Mesenchymal stem cell (in vitro differentiated cells and primary cell): ENCODE measurements around the gene BPIFB1.

Experiments used
- DNase-seq: peaks from one replicate; pipeline ENCODE4 v3.0.0-alpha.2; 2013
- H2AFZ ChIP-seq: one replicate; pipeline ENCODE4 v1.6.1; 2013; ENCODE audit warnings: low read depth, mild to moderate bottlenecking, control low read depth, inconsistent platforms, low read length, moderate library complexity
- H2AK5ac ChIP-seq: 2 replicates; pipeline ENCODE4 v1.6.1; 2013; ENCODE audit warnings: low read length, moderate library complexity, mild to moderate bottlenecking, inconsistent platforms; ENCODE audit not compliant: severe bottlenecking
- H2BK120ac ChIP-seq: one replicate; pipeline ENCODE4 v1.6.1; 2013; ENCODE audit warnings: low read depth, mild to moderate bottlenecking, inconsistent platforms, low read length, moderate library complexity
- H2BK12ac ChIP-seq, 2 experiments: one replicate each; pipeline ENCODE4 v1.6.1; 2013; ENCODE audit warnings: inconsistent platforms in 2 of 2, low read length in 2 of 2, mild to moderate bottlenecking in 2 of 2, moderate library complexity in 2 of 2, control low read depth in 1 of 2
- H2BK15ac ChIP-seq: one replicate; pipeline ENCODE4 v1.6.1; 2013; ENCODE audit warnings: mild to moderate bottlenecking, low read depth, inconsistent platforms; ENCODE audit not compliant: poor library complexity, severe bottlenecking
- H2BK5ac ChIP-seq: 2 replicates; pipeline ENCODE4 v1.6.1; 2013; ENCODE audit warnings: low read depth, mild to moderate bottlenecking, low read length, control low read depth, inconsistent platforms; ENCODE audit not compliant: poor library complexity, severe bottlenecking
- H3K14ac ChIP-seq, 2 experiments: one replicate each; pipeline ENCODE4 v1.6.1; 2013; ENCODE audit warnings: inconsistent platforms in 2 of 2, low read length in 2 of 2, control low read depth in 1 of 2, mild to moderate bottlenecking in 1 of 2, moderate library complexity in 1 of 2
- H3K18ac ChIP-seq, 2 experiments: one replicate each; pipeline ENCODE4 v1.6.1; 2013; ENCODE audit warnings: inconsistent platforms in 2 of 2, low read length in 2 of 2, control low read depth in 1 of 2, low read depth in 1 of 2, mild to moderate bottlenecking in 1 of 2
- H3K23ac ChIP-seq, 2 experiments: one replicate each; pipeline ENCODE4 v1.6.1; 2013; ENCODE audit warnings: inconsistent platforms in 2 of 2, low read length in 2 of 2, mild to moderate bottlenecking in 2 of 2, moderate library complexity in 2 of 2, control low read depth in 1 of 2
- H3K27ac ChIP-seq: 2 replicates; pipeline ENCODE4 v1.5.1; 2013; ENCODE audit warnings: mild to moderate bottlenecking, moderate library complexity, low read length, control low read depth, inconsistent platforms; ENCODE audit not compliant: poor library complexity, severe bottlenecking
- H3K27me3 ChIP-seq, 2 experiments: 2 replicates each; pipeline versions ENCODE4 v1.6.1 to v1.7.0; 2013; ENCODE audit warnings: low read length in 2 of 2, mild to moderate bottlenecking in 2 of 2, moderate library complexity in 2 of 2, control low read depth in 1 of 2, inconsistent platforms in 1 of 2; ENCODE audit not compliant: control insufficient read depth in 1 of 2, insufficient read depth in 1 of 2
- H3K36me3 ChIP-seq, 2 experiments: 2 replicates each; pipeline versions ENCODE4 v1.6.1 to v1.7.0; 2013; ENCODE audit warnings: low read length in 2 of 2, control low read depth in 1 of 2, inconsistent platforms in 1 of 2, low read depth in 1 of 2, mild to moderate bottlenecking in 1 of 2; ENCODE audit not compliant: insufficient read depth in 2 of 2, control insufficient read depth in 1 of 2
- H3K4ac ChIP-seq, 2 experiments: one replicate each; pipeline ENCODE4 v1.6.1; 2013; ENCODE audit warnings: inconsistent platforms in 2 of 2, low read length in 2 of 2, mild to moderate bottlenecking in 2 of 2, moderate library complexity in 2 of 2, control low read depth in 1 of 2, low read depth in 1 of 2
- H3K4me1 ChIP-seq: 2 replicates; pipeline ENCODE4 v1.6.1; 2013; ENCODE audit warnings: low read depth, low read length, control low read depth; ENCODE audit not compliant: control insufficient read depth, insufficient read depth
- H3K4me2 ChIP-seq: 2 replicates; pipeline ENCODE4 v1.6.1; 2013; ENCODE audit warnings: low read length, mild to moderate bottlenecking, inconsistent platforms; ENCODE audit not compliant: poor library complexity, severe bottlenecking
- H3K4me3 ChIP-seq, 2 experiments: 2 replicates each; pipeline versions ENCODE4 v1.5.1 to v1.7.0; 2013; ENCODE audit warnings: low read length in 2 of 2, mild to moderate bottlenecking in 2 of 2, control low read depth in 1 of 2, low read depth in 1 of 2; ENCODE audit not compliant: insufficient read depth in 1 of 2
- H3K79me1 ChIP-seq: replicated peaks from 2 replicates; pipeline ENCODE4 v1.6.1; 2013; ENCODE audit warnings: mild to moderate bottlenecking, control low read depth, low read length, inconsistent platforms; ENCODE audit not compliant: poor library complexity, severe bottlenecking
- H3K9ac ChIP-seq: 2 replicates; pipeline ENCODE4 v1.7.0; 2013; ENCODE audit warnings: mild to moderate bottlenecking, low read length, moderate library complexity
- H3K9me3 ChIP-seq: 2 replicates; pipeline ENCODE4 v1.7.0; 2013; ENCODE audit warnings: mild to moderate bottlenecking, low read length; ENCODE audit not compliant: control insufficient read depth
- H4K8ac ChIP-seq: one replicate; pipeline ENCODE4 v1.6.1; 2013; ENCODE audit warnings: inconsistent platforms, mild to moderate bottlenecking, low read length, moderate library complexity
- H4K91ac ChIP-seq: one replicate; pipeline ENCODE4 v1.6.1; 2013; ENCODE audit warnings: mild to moderate bottlenecking, low read length, inconsistent platforms
- WGBS: methylation state at CpG from one replicate; pipeline ENCODE4 v1.1.7; 2013; ENCODE audit warnings: mixed read lengths; 5-methylcytosine and 5-hydroxymethylcytosine counted together

BPIFB1 gene

GRCh38 chr20:33336375-33336774 is 53.4 kb downstream of the BPIFB1 start:
- Histone ChIP-seq H2AFZ (no peak overlapping the region), H3K9ac (no peak overlapping the region), H3K27me3 (peaks cover 22 to 36% of the 10 kb centered on the region in 2 experiments), H2BK15ac (no peak overlapping the region), H2BK12ac (no peak overlapping the region), H3K4ac (no peak overlapping the region), H3K4me1 (no peaks in the 10 kb centered on the region), H2AK5ac (no peak overlapping the region), H3K4me2 (no peak overlapping the region), H3K14ac (no peak overlapping the region), H3K18ac (no peak overlapping the region), H4K91ac (no peak overlapping the region), H3K79me1 (no peaks in the 10 kb centered on the region), H3K36me3 (no peaks in the 10 kb centered on the region), H2BK5ac (no peak overlapping the region), H2BK120ac (no peak overlapping the region), H3K23ac (no peak overlapping the region), H3K27ac (no peak overlapping the region), H4K8ac (no peak overlapping the region), H3K9me3 (no peaks in the 10 kb centered on the region), H3K4me3 (no peak overlapping the region)
- DNase-seq: no peak
- 88% methylated on average over 3 of the region's 3 CpGs for WGBS

GRCh38 chr20:33337119-33337518 is 54.1 kb downstream of the BPIFB1 start:
- H2BK120ac ChIP-seq: no peak overlapping the region
- no peak overlapping the region for H3K4me3 ChIP-seq
- H3K9me3 ChIP-seq: no peaks in the 10 kb centered on the region
- H2BK12ac ChIP-seq: no peak overlapping the region
- no peak for DNase-seq
- no peaks in the 10 kb centered on the region for H3K4me1 ChIP-seq
- 90% methylated on average over 8 of the region's 8 CpGs for WGBS
- no peak overlapping the region for H3K4ac ChIP-seq
- H3K27me3 ChIP-seq: peaks cover 18 to 29% of the 10 kb centered on the region in 2 experiments
- H2BK5ac ChIP-seq: no peak overlapping the region
- no peak overlapping the region for H3K27ac ChIP-seq
- no peak overlapping the region for H2AFZ ChIP-seq
- no peak overlapping the region for H4K91ac ChIP-seq
- H3K4me2 ChIP-seq: no peak overlapping the region
- no peak overlapping the region for H3K18ac ChIP-seq
- H3K9ac ChIP-seq: no peak overlapping the region
- H3K23ac ChIP-seq: peak overlapping the region in 1 of 2 experiments; percentile 14
- H2AK5ac ChIP-seq: no peak overlapping the region
- H3K14ac ChIP-seq: no peak overlapping the region
- H3K79me1 ChIP-seq: no peaks in the 10 kb centered on the region
- H3K36me3 ChIP-seq: no peaks in the 10 kb centered on the region
- H2BK15ac ChIP-seq: no peak overlapping the region
- no peak overlapping the region for H4K8ac ChIP-seq

GRCh38 chr20:33337531-33338165 is 54.6 kb downstream of the BPIFB1 start:
- Histone ChIP-seq H4K91ac (no peak overlapping the region), H3K27ac (no peak overlapping the region), H2BK5ac (no peak overlapping the region), H4K8ac (no peak overlapping the region), H2AK5ac (no peak overlapping the region), H3K27me3 (peaks cover 18 to 24% of the 10 kb centered on the region in 2 experiments), H2BK120ac (no peak overlapping the region), H2BK12ac (no peak overlapping the region), H3K9ac (no peak overlapping the region), H2AFZ (no peak overlapping the region), H3K36me3 (no peaks in the 10 kb centered on the region), H3K4ac (no peak overlapping the region), H3K79me1 (no peaks in the 10 kb centered on the region), H3K4me1 (no peaks in the 10 kb centered on the region), H3K9me3 (no peaks in the 10 kb centered on the region), H2BK15ac (no peak overlapping the region), H3K23ac (no peak overlapping the region), H3K4me3 (no peak overlapping the region), H3K4me2 (no peak overlapping the region), H3K14ac (no peak overlapping the region), H3K18ac (no peak overlapping the region)
- DNase-seq: no peak
- 81% methylated on average over 6 of the region's 6 CpGs for WGBS

GRCh38 chr20:33338467-33339258 is 55.6 kb downstream of the BPIFB1 start:
- H2BK120ac ChIP-seq: no peak overlapping the region
- no peak overlapping the region for H4K8ac ChIP-seq
- H3K4ac ChIP-seq: no peak overlapping the region
- WGBS: 80% methylated on average over 4 of the region's 5 CpGs
- no peak overlapping the region for H3K14ac ChIP-seq
- no peak overlapping the region for H3K27ac ChIP-seq
- no peak overlapping the region for H2BK12ac ChIP-seq
- no peak overlapping the region for H3K18ac ChIP-seq
- H3K4me2 ChIP-seq: no peak overlapping the region
- H2AK5ac ChIP-seq: no peak overlapping the region
- H2BK15ac ChIP-seq: no peak overlapping the region
- no peak overlapping the region for H3K23ac ChIP-seq
- H3K36me3 ChIP-seq: no peaks in the 10 kb centered on the region
- no peaks in the 10 kb centered on the region for H3K4me1 ChIP-seq
- no peak for DNase-seq
- H3K27me3 ChIP-seq: peaks cover 12 to 14% of the 10 kb centered on the region in 2 experiments
- no peak overlapping the region for H4K91ac ChIP-seq
- H3K79me1 ChIP-seq: no peaks in the 10 kb centered on the region
- no peak overlapping the region for H3K4me3 ChIP-seq
- H2BK5ac ChIP-seq: no peak overlapping the region
- no peak overlapping the region for H3K9ac ChIP-seq
- H3K9me3 ChIP-seq: no peaks in the 10 kb centered on the region
- H2AFZ ChIP-seq: no peak overlapping the region
